ENCODE results near the gene UNC13B. TPM values are rescaled to one million over a fixed set of nuclear protein-coding genes. Genes with fewer than 3 reads are reported as not detected.
"Not testable (repeated sequence)": the region's sequence is repeated elsewhere in the genome, so short reads cannot be mapped to it uniquely, and the experiment has no call there.

The UNC13B gene
- total and polyA plus RNA-seq, 2 experiments from 2014 or later, result 8.7 to 52.1 TPM

- TF ChIP-seq ZNF462 (CRISPR knock-in tag; IDR thresholded peaks at IDR 0.05), result no peak
Measured at GRCh38 chr9:35237311-35237710, 75.5 kb downstream of the UNC13B start (continued).

- H3K27me3 Mint-ChIP-seq (ENCODE audit: insufficient read depth, low read depth, poor library complexity); H3K4me1 ChIP-seq (ENCODE audit: insufficient read depth); H3K79me2 ChIP-seq (replicated peaks; ENCODE audit: insufficient read depth); H3F3A ChIP-seq (replicated peaks; ENCODE audit: low read depth); DNase-seq (ENCODE audit: low spot score); H3K9me2 ChIP-seq (ENCODE audit: insufficient read depth); H3K4me2 ChIP-seq; H3K27ac ChIP-seq (ENCODE audit: low read depth); H4K20me1 ChIP-seq (replicated peaks; ENCODE audit: insufficient read depth); H3K36me3 ChIP-seq (ENCODE audit: insufficient read depth); H2AFZ ChIP-seq; H3K4me1 Mint-ChIP-seq; H3K4me3 ChIP-seq; ATAC-seq; H3K9me3 Mint-ChIP-seq; H3K4me3 Mint-ChIP-seq; H3K27ac Mint-ChIP-seq; H3K27me3 ChIP-seq (ENCODE audit: insufficient read depth): not testable (repeated sequence)
- H3K36me3 Mint-ChIP-seq (ENCODE audit: low read depth), result peaks cover 14% of the 10 kb centered on the region; the same call in 1 of the 3 replicates
Measured at GRCh38 chr9:35245945-35246344, 84.1 kb downstream of the UNC13B start.

GRCh38 chr9:35253075-35253474 lies 91.3 kb downstream of the UNC13B start:
- no peaks in the 10 kb centered on the region for H3K9me3 Mint-ChIP-seq
- TF ChIP-seq ETS1 (IDR thresholded peaks at IDR 0.05) (no peak), NANOG (IDR thresholded peaks at IDR 0.05; ENCODE audit: borderline replicate concordance) (no peak), ZNF331 (CRISPR knock-in tag; IDR thresholded peaks at IDR 0.05; ENCODE audit: low read depth) (no peak), EZH2phosphoT487 (IDR thresholded peaks at IDR 0.05; ENCODE audit: unreplicated experiment) (no peak), POLR2AphosphoS5 (IDR thresholded peaks at IDR 0.05; ENCODE audit: low read depth) (no peak), STAT1 (IDR thresholded peaks at IDR 0.05; ENCODE audit: unreplicated experiment) (no peak), EZH2 (IDR thresholded peaks at IDR 0.05; ENCODE audit: low read depth, unreplicated experiment) (no peak), ZNF114 (CRISPR knock-in tag; IDR thresholded peaks at IDR 0.05) (no peak), REST (IDR thresholded peaks at IDR 0.05; ENCODE audit: unreplicated experiment) (no peak)

More at GRCh38 chr9:35253075-35253474, 91.3 kb downstream of the UNC13B start:
- Histone ChIP-seq H3K4me3 (no peak overlapping the region), H3K27ac (ENCODE audit: low read depth) (no peak overlapping the region), H3K9me2 (ENCODE audit: insufficient read depth) (no peaks in the 10 kb centered on the region), H4K20me1 (replicated peaks; ENCODE audit: insufficient read depth) (no peaks in the 10 kb centered on the region), H3K36me3 (ENCODE audit: insufficient read depth) (no peaks in the 10 kb centered on the region), H3K4me1 (ENCODE audit: insufficient read depth) (no peaks in the 10 kb centered on the region), H3K79me2 (replicated peaks; ENCODE audit: insufficient read depth) (no peaks in the 10 kb centered on the region), H3F3A (replicated peaks; ENCODE audit: low read depth) (no peaks in the 10 kb centered on the region), H3K27me3 (ENCODE audit: insufficient read depth) (no peaks in the 10 kb centered on the region), H2AFZ (no peak overlapping the region), H3K4me2 (no peak overlapping the region)
- ATAC-seq (no peak), DNase-seq (ENCODE audit: low spot score) (no peak)
- peaks cover 11% of the 10 kb centered on the region for H3K4me1 Mint-ChIP-seq
- H3K4me3 Mint-ChIP-seq, result no peak overlapping the region
- H3K27me3 Mint-ChIP-seq (ENCODE audit: insufficient read depth, low read depth, poor library complexity), result peaks cover 2% of the 10 kb centered on the region
- no peaks in the 10 kb centered on the region for H3K36me3 Mint-ChIP-seq (ENCODE audit: low read depth)
- no peak overlapping the region for H3K27ac Mint-ChIP-seq
